ENCODE data around the gene TMEM63C. TPM values are rescaled to one million over a fixed set of nuclear protein-coding genes. Genes with fewer than 3 reads are reported as not detected.

TMEM63C gene
- total RNA-seq, 4 donors from 2014 or later = 0.08 to 0.13 (median 0.10) TPM; not detected in 1

GRCh38 chr14:77271113-77271710 lies 89.6 kb downstream of the TMEM63C start, which contains the start of gene NGB:
Gene NGB, minus strand, starts transcription at chr14:77271206. Its CDS starts 269 bp downstream, at chr14:77270937.
- Histone ChIP-seq H3K4me1 (peaks cover 0 to 12% (median 0%) of the 10 kb centered on the region in 3 donors), H3K4me3 (no peak within 1 kb of the TSS), H3K27me3 (peaks cover 81% of the 10 kb centered on the region), H3K36me3 (peaks cover 0 to 17% of the 10 kb centered on the region in 2 donors), H3K9me3 (peaks cover 0 to 31% (median 0%) of the 10 kb centered on the region in 3 donors), H3K27ac (no peak within 1 kb of the TSS)
- TF ChIP-seq EP300 (IDR thresholded peaks at IDR 0.05) = no peak
- no peak for TF ChIP-seq POLR2A (IDR thresholded peaks at IDR 0.05)
- no peak for TF ChIP-seq POLR2AphosphoS5 (IDR thresholded peaks at IDR 0.05)
- TF ChIP-seq CTCF (IDR thresholded peaks at IDR 0.05) = no peak
- ATAC-seq = no peak
- WGBS, 2 donors (ENCODE audit: low coverage in 1 of 2) = 34% methylated on average over 4 of the region's 38 CpGs; no CpG with 5 or more reads in 1 of the 2 donors

GRCh38 chr14:77272261-77272660 lies 90.7 kb downstream of the TMEM63C start:
- Histone ChIP-seq H3K4me3 (no peak overlapping the region), H3K9me3 (peaks cover 0 to 28% (median 0%) of the 10 kb centered on the region in 3 donors), H3K27ac (no peak overlapping the region), H3K36me3 (peaks cover 0 to 28% of the 10 kb centered on the region in 2 donors), H3K4me1 (peaks cover 0 to 12% (median 0%) of the 10 kb centered on the region in 3 donors), H3K27me3 (peaks cover 70% of the 10 kb centered on the region)
- ATAC-seq = no peak
- TF ChIP-seq POLR2A (IDR thresholded peaks at IDR 0.05) = no peak
- 67 to 72% methylated on average over 4 of the region's 4 CpGs for WGBS, 2 donors (ENCODE audit: low coverage in 1 of 2)

GRCh38 chr14:77273796-77274195 lies 92.2 kb downstream of the TMEM63C start:
- H3K36me3 ChIP-seq = peaks cover 0 to 43% of the 10 kb centered on the region in 2 donors
- H3K4me1 ChIP-seq = peaks cover 0 to 12% (median 0%) of the 10 kb centered on the region in 3 donors
- H3K9me3 ChIP-seq = peaks cover 0 to 14% (median 0%) of the 10 kb centered on the region in 3 donors
- 67 to 100% methylated on average over 1 to 2 of the region's 4 CpGs for WGBS, 2 donors (ENCODE audit: low coverage in 1 of 2)
- peaks cover 55% of the 10 kb centered on the region for H3K27me3 ChIP-seq
- H3K27ac ChIP-seq = no peak overlapping the region
- ATAC-seq = no peak
- H3K4me3 ChIP-seq = no peak overlapping the region
- no peak for TF ChIP-seq EP300 (IDR thresholded peaks at IDR 0.05)
- TF ChIP-seq POLR2AphosphoS5 (IDR thresholded peaks at IDR 0.05) = no peak
- no peak for TF ChIP-seq POLR2A (IDR thresholded peaks at IDR 0.05)
- no peak for TF ChIP-seq CTCF (IDR thresholded peaks at IDR 0.05)

GRCh38 chr14:77275041-77275580 lies 93.5 kb downstream of the TMEM63C start:
- no peak overlapping the region for H3K4me3 ChIP-seq
- WGBS, 2 donors (ENCODE audit: low coverage in 1 of 2) = 52 to 72% methylated on average over 2 to 5 of the region's 5 CpGs
- ATAC-seq = no peak

More at GRCh38 chr14:77275041-77275580, 93.5 kb downstream of the TMEM63C start:
- peaks cover 0 to 56% of the 10 kb centered on the region in 2 donors for H3K36me3 ChIP-seq
- peaks cover 0 to 14% (median 0%) of the 10 kb centered on the region in 3 donors for H3K9me3 ChIP-seq
- H3K4me1 ChIP-seq = peaks cover 0 to 12% (median 0%) of the 10 kb centered on the region in 3 donors
- H3K27me3 ChIP-seq = peaks cover 42% of the 10 kb centered on the region
- TF ChIP-seq POLR2AphosphoS5 (IDR thresholded peaks at IDR 0.05) (no peak), POLR2A (IDR thresholded peaks at IDR 0.05) (no peak), CTCF (IDR thresholded peaks at IDR 0.05) (no peak), EP300 (IDR thresholded peaks at IDR 0.05) (no peak)
- H3K27ac ChIP-seq = no peak overlapping the region
